GM18870 (cell line): ENCODE results near the gene RCAN2.
"Not testable (repeated sequence)": the region's sequence is repeated elsewhere in the genome, so short reads cannot be mapped to it uniquely, and the experiment has no call there.

Source experiments
- ATAC-seq: cut with Tn5 transposase; IDR thresholded peaks from one replicate; pipeline ENCODE4 v1.9.1; 2021; ENCODE audit warnings: moderate library complexity; ENCODE audit not compliant: unreplicated experiment

Gene RCAN2

GRCh38 chr6:46390153-46390876, 100.9 kb downstream of the RCAN2 start:
- ATAC-seq = no peak

DNA sequence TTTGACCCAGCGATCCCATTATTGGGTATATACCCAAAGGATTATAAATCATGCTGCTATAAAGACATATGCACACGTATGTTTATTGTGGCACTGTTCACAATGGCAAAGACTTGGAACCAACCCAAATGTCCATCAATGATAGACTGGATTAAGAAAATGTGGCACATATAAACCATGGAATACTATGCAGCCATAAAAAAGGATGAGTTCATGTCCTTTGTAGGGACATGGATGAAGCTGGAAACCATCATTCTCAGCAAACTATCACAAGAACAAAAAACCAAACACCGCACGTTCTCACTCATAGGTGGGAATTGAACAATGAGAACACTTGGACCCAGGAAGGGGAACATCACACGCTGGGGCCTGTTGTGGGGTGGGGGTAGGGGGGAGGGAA, 103.5 kb downstream of the RCAN2 start:
- not testable (repeated sequence) for ATAC-seq

DNA sequence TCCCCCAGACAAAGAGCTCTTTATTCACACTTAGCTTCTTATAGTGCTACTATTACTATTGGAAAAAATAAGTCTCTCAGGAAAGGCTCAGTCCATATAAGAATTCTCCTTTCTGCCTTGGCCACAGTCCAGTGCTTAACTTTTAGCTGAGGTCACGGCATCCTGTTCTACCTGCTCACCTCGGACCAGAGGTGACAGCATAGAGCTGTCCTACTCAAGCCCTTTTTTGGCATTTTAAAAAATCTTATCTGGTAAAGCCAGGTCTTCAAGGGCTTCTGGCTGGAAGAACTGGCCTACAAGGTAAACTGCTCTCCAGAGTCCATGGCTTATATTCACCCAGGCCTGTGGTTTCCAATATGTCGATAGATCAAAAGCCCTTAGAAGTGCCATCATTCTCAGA, 109.7 kb downstream of the RCAN2 start:
- ATAC-seq = no peak

- no peak for ATAC-seq
Observed at GRCh38 chr6:46381057-46381456, 110.2 kb downstream of the RCAN2 start.

- no peak for ATAC-seq
Observed at GRCh38 chr6:46380152-46380807, 111.0 kb downstream of the RCAN2 start.

DNA sequence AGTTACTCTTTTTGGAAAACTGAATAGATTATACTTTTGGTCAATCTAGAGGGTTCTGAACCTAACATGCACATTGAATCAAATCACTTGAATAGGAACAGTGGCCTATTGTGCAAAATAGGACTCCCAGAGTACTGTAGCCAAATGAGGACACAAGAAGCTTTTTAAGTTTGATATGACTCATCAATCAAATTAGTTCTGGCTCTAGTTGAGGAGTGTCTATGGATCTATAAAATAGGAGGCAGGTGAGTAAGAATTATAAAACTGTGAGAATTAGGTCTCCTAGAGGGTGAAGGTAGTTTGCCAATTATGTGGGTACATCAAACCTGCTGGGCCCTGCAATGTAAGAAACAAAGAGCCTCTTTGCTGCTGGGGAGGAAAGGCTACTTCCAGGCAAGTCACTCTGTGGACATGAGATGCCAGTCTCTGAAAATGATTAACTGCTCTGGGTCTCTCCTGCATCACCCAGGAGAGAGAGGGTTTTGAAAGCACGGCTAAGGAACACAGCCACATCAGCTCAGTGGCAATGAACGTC, 112.3 kb downstream of the RCAN2 start:
- no peak for ATAC-seq

DNA sequence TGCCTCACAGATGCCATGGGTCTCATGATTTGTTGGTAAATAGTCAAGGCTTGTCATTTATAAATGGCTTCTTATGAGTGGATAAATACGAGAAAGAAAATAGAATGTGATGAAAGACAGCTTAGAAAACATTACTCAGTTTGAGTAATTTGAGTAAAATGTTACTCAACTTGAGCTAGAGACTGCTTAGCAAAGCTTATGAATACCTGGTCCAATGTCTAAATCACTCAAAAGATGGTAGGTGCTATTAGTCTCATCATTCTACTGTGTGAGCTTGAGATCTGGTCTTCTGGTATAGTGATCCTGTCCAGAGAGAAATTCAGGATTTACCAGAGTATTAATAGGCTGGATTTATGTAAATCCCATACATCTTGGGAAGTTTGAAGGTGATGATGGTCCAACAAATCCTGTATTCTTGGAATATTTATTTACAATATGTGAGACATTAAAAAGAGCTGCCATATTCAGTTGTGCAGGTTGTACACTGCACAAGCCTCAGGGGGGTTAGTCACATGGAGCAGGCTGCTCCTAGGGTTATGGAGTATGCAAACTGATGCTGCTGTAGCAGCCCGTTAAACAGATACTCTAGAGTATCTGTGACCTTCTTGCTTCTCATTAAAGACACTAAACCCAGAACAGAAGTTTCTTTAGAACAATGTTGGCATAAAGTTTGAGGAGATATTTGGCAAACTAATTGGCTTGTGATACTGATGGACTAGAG, 112.9 kb downstream of the RCAN2 start:
- ATAC-seq = no peak

DNA sequence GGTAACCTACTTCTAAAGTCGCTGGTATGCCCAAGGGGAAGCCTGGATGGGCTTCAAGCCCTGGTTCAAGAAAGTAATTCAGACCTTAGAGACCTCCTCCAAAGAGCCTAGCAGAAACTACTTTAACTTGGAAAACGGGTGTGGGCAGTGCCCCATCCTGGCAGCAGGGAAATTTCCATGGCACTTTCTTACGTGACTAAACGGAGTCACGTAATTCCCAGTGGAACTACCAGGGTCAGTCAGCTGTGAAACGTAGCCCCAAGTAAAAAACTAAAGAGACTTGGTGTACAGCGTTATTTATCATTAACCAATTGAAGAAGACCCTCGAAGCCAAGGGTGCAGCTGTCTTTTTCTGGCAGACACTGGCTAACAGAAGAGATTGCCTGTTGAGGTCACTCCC, 114.0 kb downstream of the RCAN2 start:
- ATAC-seq = no peak

DNA sequence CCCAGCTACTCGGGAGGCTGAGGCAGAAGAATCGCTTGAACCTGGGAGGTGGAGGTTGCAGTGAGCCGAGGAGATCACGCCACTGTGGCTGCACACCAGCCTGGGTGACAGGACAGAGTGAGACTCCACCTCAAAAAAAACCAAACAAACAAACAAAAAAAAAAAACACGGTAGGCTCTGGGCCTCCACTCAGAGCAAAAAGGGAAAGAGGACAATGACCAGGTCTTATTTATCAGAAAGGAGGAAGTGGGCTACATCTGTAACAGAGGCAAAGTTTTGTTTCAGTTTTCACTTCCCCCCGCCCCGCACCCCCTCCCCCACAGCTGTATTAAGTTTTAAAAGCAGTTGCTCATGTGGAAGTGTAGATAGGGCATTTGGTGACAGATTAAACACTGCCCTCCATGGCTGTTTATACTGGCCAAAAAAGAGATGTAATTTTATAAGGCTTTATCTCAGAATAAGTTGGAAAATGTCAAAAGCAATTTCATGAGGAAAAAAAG, 114.6 kb downstream of the RCAN2 start:
- peak; percentile 82 for ATAC-seq

DNA sequence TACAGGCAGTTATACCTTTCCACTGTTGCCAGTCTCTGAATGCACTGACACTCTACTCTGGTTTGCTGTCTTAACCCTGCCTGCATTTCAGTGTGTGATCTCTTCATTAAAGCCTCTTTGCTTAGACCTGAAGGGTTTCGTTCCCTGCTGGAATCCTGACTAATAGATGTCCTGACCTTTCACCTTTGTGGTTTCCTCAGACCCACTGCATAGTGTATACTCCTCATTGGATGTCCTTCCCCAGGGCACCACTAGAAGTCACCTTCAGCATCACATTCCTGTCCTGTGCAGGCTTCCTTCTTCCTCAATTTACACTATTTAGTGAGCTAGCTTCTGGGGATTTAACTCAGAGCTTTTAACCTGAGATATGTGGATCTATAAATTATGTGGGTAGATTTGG, 120.6 kb downstream of the RCAN2 start:
- ATAC-seq = no peak

DNA sequence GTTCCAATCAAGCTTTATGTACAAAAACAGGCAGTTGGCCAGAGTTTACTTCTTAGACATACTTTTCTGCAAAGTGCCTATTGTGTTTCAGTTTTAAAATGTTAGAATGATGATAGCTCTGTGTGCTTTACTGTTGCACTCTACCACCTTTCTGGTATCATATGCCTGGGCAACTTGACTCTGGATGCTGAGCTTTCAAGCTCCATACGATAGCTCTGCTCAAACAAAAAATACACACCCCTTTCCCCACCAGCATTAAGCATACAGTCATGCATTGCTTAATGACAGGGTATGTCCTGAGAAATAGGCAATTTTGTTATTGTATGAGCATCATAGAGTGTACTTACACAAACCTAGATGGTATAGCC, 123.1 kb downstream of the RCAN2 start:
- no peak for ATAC-seq

- no peak for ATAC-seq
Observed at GRCh38 chr6:46367354-46368168, 123.7 kb downstream of the RCAN2 start.

DNA sequence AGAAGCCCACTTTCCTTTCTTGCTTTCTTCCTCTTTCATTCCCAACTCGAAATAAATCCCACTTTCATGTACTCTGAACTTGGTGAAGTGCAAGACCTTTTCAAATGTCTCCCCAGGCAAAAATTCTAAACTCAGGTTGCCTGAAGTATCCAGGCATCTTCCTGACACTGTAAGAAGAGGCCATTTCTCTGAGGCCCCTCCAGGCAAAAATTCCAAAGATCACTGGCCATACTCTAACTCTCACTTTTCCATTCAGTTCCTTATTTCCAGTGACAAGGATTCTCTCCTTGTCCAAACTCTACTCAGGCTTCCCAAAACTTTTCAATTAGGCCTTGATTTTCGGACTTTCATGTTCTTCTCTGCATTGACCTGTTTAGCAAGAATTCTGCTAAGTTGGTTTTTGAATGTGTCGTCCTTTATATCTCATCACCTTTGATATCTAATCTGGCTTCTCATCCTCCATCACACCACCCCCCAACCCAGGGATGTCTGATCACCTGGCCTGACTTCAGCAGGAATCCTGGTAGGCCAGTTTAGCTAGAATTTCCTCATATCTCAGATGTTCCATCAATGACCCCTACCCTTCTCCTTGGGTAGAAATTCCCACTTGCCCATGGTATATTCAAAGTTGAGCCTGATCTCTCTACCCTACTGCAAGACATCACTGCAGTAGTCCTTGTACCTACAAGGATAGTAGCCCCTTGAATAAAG, 124.9 kb downstream of the RCAN2 start:
- ATAC-seq = no peak

DNA sequence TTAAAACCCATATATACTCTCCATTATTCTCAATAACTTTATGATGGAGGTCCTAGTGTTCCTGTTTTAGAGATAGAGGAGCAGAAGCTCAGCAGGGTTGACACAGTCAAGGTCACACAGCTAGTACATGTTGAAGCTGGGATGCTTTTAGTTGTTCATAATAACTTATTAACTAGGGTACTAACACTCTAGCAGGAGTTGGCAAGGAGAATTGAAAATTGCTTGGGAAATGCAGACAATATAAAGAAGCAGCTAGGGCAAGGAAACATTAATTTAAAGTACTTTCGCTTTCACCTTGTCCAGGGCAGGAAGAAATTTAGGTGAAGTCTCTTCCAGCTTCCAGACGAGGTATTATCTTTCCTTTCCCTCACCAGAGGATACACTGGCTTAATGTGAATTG, 133.7 kb downstream of the RCAN2 start:
- ATAC-seq = no peak

DNA sequence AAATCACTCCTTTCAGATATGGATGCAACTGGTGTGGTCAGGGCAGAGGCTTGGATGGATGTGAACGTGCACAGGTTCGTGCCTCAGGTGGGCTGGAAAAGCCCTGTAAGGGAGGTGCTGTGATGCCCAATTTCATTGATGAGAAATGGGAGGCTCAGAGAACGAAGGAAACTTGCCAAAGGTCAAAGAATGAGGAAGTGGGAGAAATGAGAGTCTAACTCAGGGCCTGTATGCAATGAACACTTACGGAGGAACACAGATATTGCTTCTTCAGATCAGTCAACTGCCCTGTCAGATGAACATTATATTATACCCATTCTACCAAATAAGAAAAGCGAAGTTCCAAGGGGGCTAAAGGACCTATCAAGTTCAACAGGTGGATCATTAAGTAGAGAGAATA, 134.7 kb downstream of the RCAN2 start:
- ATAC-seq = no peak

DNA sequence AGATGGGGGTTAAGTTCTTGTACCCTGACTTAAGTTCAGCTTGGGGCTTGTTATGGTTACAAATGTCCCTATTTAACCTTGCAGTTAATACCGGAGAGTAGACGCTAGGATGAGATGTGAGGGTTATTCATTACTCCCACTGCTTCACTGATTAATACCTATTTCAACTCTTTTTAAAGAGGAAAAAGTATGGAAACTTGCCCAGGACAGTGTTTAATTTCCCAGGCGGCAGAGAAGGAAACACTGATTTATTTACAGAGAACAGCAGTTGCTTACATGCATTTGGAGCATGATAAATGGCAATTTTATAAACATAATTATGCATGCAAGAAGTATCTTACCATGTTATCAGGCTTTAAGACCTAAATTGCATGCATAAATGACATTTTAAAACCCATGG, 137.7 kb downstream of the RCAN2 start:
- ATAC-seq = no peak

DNA sequence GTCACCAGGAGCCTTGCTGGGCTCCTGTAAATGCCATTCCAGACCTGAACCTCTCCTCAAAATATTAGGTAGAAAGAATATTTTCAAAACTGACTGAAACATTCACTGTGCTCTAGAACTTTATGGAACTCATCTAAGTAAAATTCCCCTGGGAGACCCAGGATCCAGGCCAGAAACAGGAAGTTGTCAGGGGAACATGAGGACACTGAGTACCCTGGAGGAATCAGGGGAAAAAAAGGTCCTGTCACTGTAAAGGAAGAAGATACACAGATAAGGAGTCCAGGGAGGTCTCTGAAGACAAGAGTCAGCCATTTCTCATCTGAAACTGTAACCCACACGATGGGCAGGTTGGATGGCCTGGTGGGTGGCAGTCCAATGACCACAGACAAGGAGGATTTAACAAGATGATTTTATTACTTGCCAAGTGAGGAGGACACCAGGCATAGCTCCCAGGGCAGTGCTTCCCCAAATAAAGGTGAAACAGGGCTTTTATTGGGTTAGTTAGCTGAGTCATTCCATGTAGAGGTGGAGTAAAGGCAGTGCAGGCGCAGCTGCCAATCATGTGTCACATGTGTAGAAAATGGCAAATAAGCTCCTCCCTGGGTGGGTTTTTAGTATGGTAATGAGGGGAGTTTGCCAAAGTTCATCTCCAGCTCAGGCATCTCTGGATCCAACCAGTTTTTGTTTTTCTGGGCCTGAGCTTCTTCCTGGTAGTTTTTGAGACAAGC, 138.5 kb downstream of the RCAN2 start:
- ATAC-seq = no peak

GRCh38 chr6:46350714-46351113, 140.5 kb downstream of the RCAN2 start:
- ATAC-seq = no peak

DNA sequence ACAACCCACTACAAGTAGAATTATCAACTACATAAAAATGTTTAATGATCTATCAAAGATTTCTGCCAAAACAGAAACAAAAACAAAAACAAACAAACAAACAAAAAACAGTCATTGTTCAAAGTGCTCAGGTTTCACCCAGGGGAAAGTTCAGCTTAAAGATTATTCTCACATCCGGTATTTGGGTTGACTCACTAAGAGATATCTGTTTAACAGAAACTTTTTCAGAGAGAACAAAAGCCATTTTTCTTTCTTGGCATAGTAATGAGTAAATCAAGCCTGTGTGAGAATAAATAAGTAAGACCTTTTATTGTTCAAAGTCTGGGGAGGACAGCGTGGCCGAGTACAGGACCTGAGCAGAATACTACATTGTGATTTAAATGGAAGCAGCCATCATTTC, 143.6 kb downstream of the RCAN2 start:
- ATAC-seq = no peak

DNA sequence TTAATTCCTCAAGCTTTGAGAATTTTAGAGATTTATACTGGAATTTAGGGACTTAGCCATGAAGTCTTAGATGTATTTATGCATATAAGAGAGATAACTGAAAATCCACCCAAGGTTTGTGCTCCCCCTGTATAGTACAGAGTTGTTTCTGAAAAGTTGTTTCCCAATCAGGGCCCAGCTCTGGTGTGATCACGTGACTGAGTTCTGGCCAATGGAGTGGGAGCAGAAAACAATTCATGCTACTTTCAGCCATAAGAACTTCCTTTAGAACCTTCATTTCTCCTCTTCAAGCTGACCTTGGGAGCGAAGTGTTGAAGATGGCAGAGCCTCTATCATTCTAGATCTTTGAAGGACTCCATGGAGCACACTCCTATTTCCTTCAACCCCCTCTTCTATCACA, 151.0 kb downstream of the RCAN2 start:
- no peak for ATAC-seq
